Hematopoietic multipotent progenitor cell treated with erythropoietin and hydrocortisone succinate and interleukin-3 and kit ligand, for 6 days (in vitro differentiated cells): ENCODE results near the gene CHSY1.
"Not testable (repeated sequence)": the region's sequence is repeated elsewhere in the genome, so short reads cannot be mapped to it uniquely, and the experiment has no call there.

Source experiments
- DNase-seq: peaks from one replicate; pipeline ENCODE4 v3.0.0-alpha.2; 2015

Gene CHSY1

DNA sequence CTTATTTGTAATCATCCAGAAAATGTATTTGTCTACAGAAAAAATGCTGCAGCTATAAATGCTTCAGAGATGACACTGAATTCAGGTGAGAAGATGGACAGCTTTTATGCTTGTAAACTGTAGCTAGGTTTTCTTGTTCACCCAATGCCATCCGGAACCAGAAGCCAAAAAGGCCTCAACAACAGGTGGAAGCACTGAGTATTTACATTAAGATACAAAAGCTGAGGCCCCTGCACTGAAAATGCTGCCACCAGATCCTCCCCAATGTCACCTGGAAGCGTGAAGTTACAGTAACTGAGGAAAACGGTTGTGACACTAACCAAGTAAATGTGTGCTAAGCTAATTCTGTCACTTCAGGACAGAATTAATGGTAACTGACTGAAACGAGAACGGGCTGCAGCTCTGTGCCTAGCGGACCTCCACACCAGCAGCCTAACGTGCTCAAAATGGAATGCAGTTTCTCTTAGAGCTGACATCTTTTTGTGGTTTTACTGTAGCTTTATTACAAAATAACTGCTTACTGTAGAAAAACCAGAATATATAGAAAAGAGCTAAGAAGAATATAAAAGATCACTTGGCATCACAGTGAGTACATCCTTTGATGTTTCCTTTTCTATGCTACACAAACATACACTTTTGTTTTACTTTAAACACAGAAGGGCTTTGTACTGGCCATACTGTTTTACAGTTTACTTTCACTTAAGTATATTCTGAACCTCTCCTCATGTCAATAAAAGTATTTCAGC, 7.6 kb downstream of the CHSY1 start:
- DNase-seq, result no peak

DNA sequence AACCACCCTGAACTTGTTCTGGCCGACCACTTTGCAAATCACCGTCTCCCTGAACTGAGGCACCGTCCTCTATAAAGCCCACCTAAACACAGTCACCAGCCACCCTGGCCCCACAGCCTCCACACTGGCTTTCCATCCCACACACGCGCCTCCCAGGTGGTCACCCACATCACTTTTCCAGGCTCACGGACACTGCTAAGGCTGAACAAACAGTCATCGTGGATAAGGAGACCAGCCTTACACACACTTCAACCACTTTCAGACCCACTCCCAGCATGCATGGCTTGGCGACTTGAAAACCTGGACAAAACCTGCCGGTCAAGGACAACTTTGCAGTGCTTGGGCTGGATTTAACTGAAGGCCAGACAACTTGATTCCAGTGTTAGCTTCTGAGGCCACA, 8.4 kb downstream of the CHSY1 start:
- DNase-seq, result no peak

DNA sequence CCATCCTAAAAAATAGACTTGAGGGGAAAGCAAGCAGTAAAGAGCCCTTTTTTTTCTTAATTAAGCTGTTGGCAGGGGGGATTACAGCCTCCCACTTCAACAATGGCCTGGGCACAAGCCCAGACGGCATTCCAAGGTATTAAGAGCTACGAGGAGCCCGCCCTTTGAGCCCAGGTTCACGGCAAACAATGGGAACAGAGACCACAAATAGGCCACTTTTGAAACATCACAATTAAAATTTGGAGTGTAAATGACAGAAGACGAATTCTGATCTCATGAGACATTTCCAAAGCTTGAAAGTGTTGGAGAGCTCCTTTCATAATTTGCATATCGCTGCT, 8.9 kb downstream of the CHSY1 start:
- DNase-seq, result no peak

DNA sequence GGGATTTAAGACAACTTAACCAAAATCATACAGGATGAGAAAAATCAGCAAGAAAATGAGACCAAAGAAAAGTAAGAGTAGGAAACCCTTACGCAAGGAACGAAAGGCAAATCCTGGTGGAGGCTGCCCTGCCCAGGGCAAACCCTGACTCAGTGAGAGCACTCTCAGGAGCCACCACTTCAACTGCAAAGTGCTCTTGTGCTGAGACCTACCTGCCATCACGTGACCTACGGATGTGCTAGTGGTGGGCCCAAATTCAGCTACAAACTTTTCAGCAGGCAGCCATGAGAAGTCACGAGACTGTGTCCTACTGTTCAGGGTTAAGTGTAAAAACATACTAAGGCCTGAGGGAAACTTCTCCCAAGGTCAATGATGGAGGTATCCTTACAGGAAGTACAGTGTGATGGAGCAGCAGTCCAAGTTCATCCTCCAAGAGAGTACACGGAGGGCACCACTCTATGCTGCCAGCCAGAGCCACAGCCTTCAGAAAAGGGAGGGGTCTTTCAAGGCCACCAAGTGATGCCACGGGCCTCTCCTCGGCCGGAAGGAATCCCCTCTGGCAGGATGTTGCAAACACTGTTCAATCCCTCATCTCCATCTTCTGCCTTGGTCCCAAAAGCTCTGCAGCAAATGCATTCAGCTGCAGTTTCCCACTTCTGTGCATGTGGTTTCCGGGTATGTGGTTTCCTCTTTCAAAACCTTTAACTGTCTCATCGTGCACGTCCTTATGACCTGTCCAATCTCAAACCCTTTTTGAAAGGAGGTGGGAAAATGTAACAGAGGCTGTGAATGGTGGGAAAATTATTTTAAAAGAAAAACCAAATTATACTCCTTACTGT, 9.5 kb downstream of the CHSY1 start:
- DNase-seq, result peak; percentile 83

DNA sequence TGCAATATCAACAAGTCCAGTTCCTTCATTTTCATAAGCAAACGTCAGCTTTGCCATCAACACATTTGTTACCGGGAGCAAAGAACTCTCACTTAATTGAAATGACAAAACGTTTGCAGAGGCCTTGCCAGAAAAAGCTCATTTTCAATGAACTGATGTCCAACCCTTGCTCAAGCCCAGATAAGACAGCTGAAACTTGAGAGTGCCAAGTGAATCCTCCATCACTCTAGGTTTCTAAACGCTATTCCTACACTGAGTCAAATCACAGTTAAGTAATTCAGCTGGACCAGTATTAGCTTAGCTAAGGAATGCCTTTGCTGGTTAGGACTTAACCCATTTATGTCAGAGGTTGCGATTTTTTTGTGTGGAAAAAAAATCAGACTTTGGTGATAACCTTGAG, 11.5 kb downstream of the CHSY1 start:
- peak; percentile 29 for DNase-seq

DNA sequence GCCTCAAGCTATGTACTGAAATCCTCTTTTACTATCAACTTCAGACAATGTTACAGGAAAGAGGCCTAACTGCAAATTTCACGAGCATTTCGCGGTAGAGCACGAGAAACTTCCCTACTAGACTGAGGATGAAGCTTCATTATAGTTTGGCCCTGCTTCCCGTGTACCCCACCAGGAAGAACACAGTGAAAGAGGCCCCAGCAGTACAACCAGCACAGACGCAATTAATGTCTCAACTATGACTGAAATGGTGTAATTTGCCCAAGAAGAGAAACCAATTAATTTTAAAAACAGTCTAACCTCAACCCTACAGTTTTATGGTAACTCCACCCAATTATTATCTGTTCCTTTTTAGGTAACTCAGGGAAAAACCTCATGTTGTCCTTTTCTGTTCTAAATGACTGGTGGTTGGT, 12.1 kb downstream of the CHSY1 start:
- DNase-seq, result peak; percentile 69

DNA sequence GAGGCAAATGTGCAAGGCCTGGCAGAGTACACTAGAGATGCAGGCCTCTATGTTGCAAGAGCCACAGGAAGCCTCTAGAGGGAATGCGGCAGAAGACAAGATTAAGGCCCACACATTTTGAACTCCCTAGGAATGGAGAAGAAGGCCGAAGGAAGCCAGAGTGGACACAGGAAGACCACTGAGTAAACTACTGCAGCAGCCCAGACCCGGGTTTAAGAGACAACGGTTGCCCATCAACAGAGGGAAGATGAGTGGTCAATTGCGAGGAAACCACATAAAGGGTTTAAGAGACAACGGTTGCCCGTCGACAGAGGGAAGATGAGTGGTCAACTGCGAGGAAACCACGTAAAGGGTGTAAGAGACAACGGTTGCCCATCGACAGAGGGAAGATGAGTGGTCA, 14.6 kb downstream of the CHSY1 start:
- peak; percentile 58 for DNase-seq

DNA sequence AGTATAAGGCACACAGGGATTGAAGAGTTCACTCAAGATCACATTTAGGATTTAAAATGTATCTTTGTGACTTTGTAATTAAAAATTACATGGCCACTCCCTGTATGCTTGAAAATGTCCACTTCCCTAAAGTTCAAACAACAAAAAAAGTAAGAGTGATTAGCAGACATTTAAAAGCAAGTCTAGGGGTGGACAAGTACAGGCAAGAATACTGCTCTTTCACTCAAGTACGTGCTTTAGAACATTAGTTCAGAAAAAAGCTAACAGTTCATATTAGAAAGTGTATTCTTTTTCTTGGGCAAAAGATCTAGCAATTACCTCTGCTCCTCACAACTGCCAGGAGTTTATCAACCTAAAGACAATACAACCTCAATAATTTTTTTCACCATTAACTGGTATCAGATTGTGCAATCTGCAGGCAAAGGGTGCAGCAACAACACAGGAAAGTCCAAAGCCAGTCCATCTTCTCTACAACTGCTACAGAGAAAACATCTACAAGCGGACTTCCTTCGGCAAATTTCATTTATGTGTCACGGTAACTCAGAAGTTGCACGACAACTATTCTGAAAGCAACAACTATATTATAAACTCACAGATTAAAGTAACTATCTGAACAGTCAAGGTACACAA, 18.1 kb downstream of the CHSY1 start:
- no peak for DNase-seq

DNA sequence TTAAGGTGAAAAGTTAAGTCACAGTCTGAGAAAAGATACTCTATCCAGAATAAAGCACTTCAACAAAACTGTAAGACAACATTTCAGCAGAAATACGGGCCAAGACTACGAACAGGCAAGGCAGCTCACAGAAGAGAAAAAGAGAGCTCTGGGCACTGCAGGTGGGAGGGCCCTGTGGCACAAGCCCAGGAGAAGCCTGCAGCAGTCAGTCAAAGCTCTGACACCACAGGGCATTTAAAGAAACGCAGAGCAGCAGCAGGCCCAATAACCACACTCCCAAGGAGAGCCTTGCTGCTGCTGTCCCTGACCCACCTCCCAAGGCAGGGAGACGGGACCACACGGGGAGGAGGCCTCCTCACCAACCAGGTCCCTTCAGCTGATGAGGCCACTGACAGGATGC, 19.2 kb downstream of the CHSY1 start:
- no peak for DNase-seq

DNA sequence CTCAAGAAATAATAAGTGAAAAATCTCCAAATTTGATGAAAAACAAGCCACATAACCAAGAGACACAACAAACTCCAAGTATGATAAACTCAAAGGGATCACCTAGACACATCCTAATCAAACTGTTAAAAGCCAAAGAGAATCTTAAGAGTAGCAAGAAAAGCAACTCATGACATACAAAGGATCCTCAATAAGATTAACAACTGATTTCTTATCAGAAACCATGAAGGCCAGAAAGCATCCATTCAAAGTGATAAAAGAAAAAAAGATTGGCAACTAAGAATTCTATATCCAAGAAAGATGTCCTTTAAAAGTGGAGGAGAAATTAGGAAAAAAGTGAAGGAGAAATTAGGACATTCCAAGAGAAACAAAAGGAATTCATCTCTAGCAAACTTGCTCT, 23.5 kb downstream of the CHSY1 start:
- DNase-seq, result no peak

DNA sequence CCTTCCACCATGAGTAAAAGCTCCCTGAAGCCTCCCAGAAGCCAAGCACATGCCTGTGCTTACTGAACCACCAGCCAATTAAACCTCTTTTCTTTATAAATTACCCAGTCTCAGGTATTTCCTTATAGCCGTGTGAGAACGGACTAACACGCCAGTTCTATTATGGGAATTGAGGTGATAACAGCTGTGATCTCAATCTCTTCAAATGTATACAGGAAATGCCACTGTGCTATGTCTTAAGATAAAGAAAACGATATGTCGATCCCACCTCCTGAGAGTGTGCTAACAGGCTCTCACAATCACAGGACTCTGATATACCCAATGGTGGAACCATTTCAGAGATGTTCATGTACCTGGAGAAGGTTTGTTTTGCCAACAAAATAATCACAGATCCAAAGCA, 26.2 kb downstream of the CHSY1 start:
- DNase-seq, result no peak

DNA sequence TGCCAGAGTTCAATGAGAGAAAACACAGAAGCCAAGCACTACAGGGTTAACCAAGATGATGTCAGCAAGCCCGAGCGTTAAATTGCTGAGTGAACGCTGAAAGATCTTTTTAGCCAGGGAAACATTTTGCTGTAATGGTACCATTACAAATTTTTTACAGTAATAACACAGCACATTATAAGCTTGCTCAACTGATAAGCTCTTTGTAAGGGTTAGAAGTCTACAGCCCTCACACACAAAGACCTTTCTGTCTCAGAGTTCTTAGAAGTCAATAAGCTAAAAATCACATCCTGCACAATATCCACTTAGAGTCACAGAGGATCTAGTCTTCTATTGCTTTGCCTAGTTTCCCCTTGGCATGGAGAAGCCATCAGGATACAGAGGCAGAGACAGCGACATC, 29.9 kb downstream of the CHSY1 start:
- no peak for DNase-seq

DNA sequence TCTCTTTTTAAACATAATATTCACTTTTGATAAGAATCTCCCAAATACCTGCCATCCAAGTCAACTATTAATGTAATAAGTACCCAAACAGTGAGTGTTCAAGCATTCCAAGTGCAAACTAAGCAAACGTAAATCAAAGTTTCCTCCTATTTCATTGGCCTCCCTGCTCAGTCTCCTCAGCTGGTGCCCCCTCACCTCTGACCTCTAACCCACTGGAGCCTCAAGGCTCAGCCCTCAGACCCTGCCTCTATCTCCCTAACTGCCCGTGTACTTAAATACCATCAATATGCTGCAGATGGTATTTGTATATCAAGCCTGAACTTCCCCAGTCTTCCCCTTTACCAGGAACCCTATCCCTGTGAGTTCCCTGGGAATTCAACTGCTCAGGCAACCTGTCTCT, 31.8 kb downstream of the CHSY1 start:
- DNase-seq, result no peak

DNA sequence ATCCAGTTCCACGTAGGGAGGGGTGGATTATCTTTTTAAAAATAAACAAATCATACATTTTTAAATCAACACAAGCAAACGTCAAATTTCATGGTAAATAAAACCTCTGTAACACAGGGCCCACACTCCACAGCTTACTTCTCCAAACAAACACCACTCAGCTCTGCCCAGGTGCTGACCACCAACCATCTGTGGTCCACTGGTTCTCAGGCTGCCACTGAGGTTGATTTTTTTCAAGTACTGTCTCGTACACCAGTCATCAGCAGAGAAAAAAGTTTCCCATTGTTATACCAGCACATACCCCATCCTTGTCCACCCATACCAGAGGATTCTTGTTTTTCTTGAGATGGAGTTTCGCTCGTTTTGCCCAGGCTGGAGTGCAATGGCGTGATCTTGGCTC, 32.4 kb downstream of the CHSY1 start:
- DNase-seq, result no peak

DNA sequence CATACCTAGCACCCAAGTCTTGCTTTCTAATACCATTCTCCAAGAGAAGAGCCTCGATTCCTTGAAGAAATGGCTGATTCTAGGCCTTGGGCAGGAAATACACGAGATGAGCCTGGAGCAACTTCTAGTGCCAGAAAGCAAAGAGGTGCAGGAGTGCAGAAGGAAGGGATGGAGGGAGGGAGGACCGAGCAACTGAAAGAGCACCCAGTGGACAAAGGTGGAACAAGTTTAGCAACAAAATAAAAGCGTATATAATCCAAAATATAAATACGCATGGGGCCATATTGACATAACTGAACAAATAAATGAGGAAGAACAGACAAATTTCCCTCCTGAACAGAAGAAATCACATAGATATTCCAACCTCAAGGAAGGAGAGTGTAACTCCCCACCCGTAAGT, 34.4 kb downstream of the CHSY1 start:
- no peak for DNase-seq

DNA sequence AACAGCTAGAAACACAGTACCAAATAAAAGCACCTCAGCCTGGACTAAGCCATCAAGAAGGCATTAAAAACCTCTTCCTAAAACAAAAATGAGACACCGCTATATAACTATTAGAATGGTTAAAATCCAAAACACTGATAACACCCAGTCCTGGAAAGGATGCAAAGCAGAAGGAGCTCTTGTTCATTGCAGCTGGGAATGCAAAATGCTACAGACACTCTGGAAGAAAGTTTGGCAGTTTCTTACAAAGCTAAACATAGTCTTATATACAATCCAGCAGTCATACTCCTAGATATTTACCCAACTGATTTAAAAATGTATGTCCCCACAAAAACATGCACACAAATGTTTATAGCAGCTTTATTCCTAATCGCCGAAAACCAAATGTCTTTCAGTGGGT, 35.7 kb downstream of the CHSY1 start:
- DNase-seq, result no peak

DNA sequence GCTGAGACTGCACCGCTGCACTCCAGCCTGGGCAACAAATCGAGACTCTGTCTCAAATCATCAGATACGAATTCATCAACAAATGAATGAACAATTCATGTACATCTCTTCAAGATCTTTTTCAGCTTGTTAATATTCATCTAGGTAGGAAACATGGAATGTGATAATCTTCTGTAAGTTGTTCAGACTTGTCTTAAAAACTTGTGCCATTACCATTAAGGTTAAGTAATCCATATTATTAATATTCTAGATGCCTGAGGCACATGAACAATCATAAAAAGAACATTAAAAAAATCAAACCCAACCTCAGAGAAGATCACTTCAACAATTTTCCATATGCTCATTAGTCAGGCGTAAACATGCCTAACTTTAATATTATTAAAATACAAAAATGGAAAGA, 36.2 kb downstream of the CHSY1 start:
- no peak for DNase-seq

DNA sequence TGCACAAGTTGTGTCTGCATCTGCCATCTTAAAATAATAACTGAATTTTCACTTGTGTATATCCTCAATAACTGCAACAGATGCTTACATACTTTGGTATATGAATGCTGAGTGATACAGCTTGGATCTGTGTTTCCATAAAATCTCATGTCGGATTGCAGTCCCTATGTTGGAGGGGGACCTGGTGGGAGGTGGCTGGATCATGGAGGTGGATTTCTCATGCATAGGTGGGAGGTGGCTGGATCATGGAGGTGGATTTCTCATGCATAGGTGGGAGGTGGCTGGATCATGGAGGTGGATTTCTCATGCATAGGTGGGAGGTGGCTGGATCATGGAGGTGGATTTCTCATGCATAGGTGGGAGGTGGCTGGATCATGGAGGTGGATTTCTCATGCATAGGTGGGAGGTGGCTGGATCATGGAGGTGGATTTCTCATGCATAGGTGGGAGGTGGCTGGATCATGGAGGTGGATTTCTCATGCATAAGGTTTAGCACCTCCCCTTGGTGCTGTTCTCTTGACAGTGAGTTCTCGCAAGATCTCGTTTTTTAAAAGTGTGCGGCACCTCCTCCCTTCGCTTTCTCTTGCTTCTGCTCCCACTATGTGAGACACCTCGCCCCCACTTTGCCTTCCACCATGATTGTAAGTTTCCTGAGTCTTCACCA, 37.3 kb downstream of the CHSY1 start:
- DNase-seq, result not testable (repeated sequence)

DNA sequence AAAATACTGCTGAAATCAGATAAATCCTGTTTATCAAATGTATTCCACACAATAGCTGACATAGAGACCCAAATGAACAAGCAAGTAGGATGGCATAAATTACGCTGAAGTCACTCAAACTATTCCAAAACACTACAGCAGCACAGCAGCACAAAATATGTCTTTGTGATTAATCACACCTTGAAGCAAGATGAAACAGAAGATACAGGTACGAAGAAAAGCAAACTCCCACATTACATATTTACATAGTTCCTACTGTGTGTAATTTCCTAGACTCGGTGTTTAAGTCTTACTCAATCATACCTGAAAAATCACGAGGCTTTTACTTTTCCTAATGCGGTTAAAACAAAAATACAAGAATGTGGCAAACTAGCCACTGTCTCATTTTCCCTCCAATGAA, 38.3 kb downstream of the CHSY1 start:
- DNase-seq, result no peak

DNA sequence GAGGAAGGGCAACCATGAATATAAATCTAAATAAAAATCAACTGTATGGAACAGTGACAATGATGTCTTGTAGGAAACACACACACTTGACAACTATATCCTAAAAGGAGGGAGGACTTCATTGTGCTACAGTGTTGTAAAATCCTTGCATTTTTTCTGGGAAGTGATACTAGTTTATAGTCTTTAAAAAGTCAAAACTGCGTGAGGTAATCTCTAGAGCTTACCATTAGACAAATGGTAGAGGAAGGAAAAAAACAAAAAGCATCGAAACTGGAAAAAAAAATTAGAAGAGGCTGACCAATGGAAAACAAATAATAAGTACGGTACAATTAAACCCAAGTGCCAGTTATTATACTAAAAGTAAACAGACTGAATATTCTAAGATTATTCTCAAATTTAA, 38.7 kb downstream of the CHSY1 start:
- DNase-seq, result no peak

DNA sequence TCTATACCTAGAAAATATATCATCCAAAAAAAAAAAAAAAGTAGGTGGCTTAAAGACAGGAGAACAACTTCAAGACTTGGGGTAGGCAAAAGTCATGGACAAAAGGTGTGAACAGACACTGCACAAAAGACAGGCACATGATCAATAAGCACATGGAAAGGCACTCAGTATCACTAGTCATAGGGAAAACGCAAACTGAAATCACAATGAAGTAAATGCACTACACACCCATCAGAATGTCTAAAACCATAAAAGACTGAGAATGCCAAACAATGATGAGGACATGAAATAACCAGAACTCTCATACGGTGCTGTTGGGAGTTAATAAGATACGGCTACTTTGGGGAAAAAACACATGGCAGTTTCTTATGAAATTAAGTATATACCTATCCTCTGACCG, 40.0 kb downstream of the CHSY1 start:
- no peak for DNase-seq

DNA sequence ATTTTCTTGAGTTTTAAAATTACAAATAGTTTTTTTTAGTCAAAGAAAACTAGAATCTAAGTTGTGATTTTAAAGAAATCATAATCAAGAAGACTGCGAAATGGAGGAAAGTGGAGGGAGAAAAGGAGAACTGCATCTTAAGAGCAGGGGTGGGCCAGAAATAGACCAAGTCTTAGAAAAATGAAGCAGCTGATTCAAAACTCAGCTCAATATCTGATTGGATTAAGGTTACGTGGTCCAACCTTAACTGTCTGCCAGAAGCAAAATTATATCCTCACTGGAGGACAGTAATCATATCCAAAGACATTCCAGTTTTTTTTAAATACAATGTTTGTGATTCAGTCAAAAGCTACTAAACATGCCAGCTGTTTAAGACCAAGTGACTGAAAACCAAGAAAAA, 41.4 kb downstream of the CHSY1 start:
- DNase-seq, result peak; percentile 19

DNA sequence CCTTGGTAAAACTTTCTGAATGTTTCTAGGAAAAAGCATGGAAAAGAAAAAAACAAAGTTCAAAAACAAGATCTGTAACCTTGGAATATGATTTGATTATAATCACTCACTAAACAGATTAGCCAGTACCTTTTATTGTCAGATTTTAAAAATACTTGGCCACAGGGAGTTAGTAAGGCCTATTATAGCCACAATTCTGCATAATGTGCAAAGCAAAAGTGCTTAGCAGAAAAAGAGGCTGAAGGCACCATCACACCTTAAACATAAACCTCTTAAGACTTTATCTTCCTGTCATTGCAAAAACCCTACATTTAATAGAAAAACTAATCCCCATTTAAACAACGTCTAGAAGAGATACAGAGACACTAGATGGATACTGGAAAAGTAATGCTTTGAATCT, 41.8 kb downstream of the CHSY1 start:
- no peak for DNase-seq
